Measurements from ENCODE around the gene PCDH9.

The PCDH9 gene

GRCh38 chr13:66400292-66400691 lies 829.8 kb downstream of the PCDH9 start:
- H3K4me1 ChIP-seq (ENCODE audit: low read depth, poor library complexity, severe bottlenecking): no peaks in the 10 kb centered on the region
- H3K9ac ChIP-seq: no peak overlapping the region
- no peak overlapping the region for H3K4me3 ChIP-seq (IDR thresholded peaks at IDR 0.05; ENCODE audit: insufficient read depth, low read depth, low read length)
- H3K36me3 ChIP-seq (ENCODE audit: insufficient read depth): no peaks in the 10 kb centered on the region
- H3K27me3 ChIP-seq (ENCODE audit: insufficient read depth, low read depth): no peaks in the 10 kb centered on the region
- TF ChIP-seq CTCF (conservative IDR thresholded peaks at IDR 0.05; ENCODE audit: low read depth, low read length): no peak
- H4K20me1 ChIP-seq (ENCODE audit: insufficient read depth): no peaks in the 10 kb centered on the region
- H3K4me2 ChIP-seq: no peak overlapping the region
- H3K79me2 ChIP-seq (ENCODE audit: insufficient read depth, low read depth): no peaks in the 10 kb centered on the region
- no peak overlapping the region for H2AFZ ChIP-seq (ENCODE audit: low read depth)
- H3K27ac ChIP-seq: no peak overlapping the region

- H3K9ac ChIP-seq: no peak overlapping the region
- H4K20me1 ChIP-seq (ENCODE audit: insufficient read depth): no peaks in the 10 kb centered on the region
- H2AFZ ChIP-seq (ENCODE audit: low read depth): no peak overlapping the region
- no peaks in the 10 kb centered on the region for H3K36me3 ChIP-seq (ENCODE audit: insufficient read depth)
- TF ChIP-seq CTCF (conservative IDR thresholded peaks at IDR 0.05; ENCODE audit: low read depth, low read length): no peak
- no peak overlapping the region for H3K4me3 ChIP-seq (IDR thresholded peaks at IDR 0.05; ENCODE audit: insufficient read depth, low read depth, low read length)
- no peaks in the 10 kb centered on the region for H3K4me1 ChIP-seq (ENCODE audit: low read depth, poor library complexity, severe bottlenecking)
- no peaks in the 10 kb centered on the region for H3K79me2 ChIP-seq (ENCODE audit: insufficient read depth, low read depth)
- H3K4me2 ChIP-seq: no peak overlapping the region
- H3K27me3 ChIP-seq (ENCODE audit: insufficient read depth, low read depth): no peaks in the 10 kb centered on the region
- no peak overlapping the region for H3K27ac ChIP-seq
These were observed 830.3 kb downstream of the PCDH9 start for GRCh38 chr13:66399873-66400272.

- Histone ChIP-seq H3K36me3 (ENCODE audit: insufficient read depth) (no peaks in the 10 kb centered on the region), H3K9ac (no peak overlapping the region), H4K20me1 (ENCODE audit: insufficient read depth) (no peaks in the 10 kb centered on the region), H3K27me3 (ENCODE audit: insufficient read depth, low read depth) (no peaks in the 10 kb centered on the region), H3K4me3 (IDR thresholded peaks at IDR 0.05; ENCODE audit: insufficient read depth, low read depth, low read length) (no peak overlapping the region), H3K4me2 (no peak overlapping the region), H3K4me1 (ENCODE audit: low read depth, poor library complexity, severe bottlenecking) (no peaks in the 10 kb centered on the region), H2AFZ (ENCODE audit: low read depth) (no peak overlapping the region), H3K79me2 (ENCODE audit: insufficient read depth, low read depth) (no peaks in the 10 kb centered on the region), H3K27ac (no peak overlapping the region)
- no peak for TF ChIP-seq CTCF (conservative IDR thresholded peaks at IDR 0.05; ENCODE audit: low read depth, low read length)
These were observed 833.0 kb downstream of the PCDH9 start for GRCh38 chr13:66397133-66397532.

GRCh38 chr13:66391322-66391721 lies 838.8 kb downstream of the PCDH9 start:
- Histone ChIP-seq H3K9ac (no peak overlapping the region), H2AFZ (ENCODE audit: low read depth) (no peak overlapping the region), H3K27ac (no peak overlapping the region), H3K79me2 (ENCODE audit: insufficient read depth, low read depth) (no peaks in the 10 kb centered on the region), H3K36me3 (ENCODE audit: insufficient read depth) (no peaks in the 10 kb centered on the region), H3K27me3 (ENCODE audit: insufficient read depth, low read depth) (no peaks in the 10 kb centered on the region), H3K4me3 (IDR thresholded peaks at IDR 0.05; ENCODE audit: insufficient read depth, low read depth, low read length) (no peak overlapping the region), H3K4me1 (ENCODE audit: low read depth, poor library complexity, severe bottlenecking) (no peaks in the 10 kb centered on the region), H3K4me2 (no peak overlapping the region), H4K20me1 (ENCODE audit: insufficient read depth) (no peaks in the 10 kb centered on the region)
- TF ChIP-seq CTCF (conservative IDR thresholded peaks at IDR 0.05; ENCODE audit: low read depth, low read length): no peak

GRCh38 chr13:66378894-66379293 lies 851.2 kb downstream of the PCDH9 start:
- no peaks in the 10 kb centered on the region for H4K20me1 ChIP-seq (ENCODE audit: insufficient read depth)
- no peaks in the 10 kb centered on the region for H3K27me3 ChIP-seq (ENCODE audit: insufficient read depth, low read depth)
- TF ChIP-seq CTCF (conservative IDR thresholded peaks at IDR 0.05; ENCODE audit: low read depth, low read length): no peak
- no peak overlapping the region for H2AFZ ChIP-seq (ENCODE audit: low read depth)
- no peak overlapping the region for H3K9ac ChIP-seq
- no peak overlapping the region for H3K4me3 ChIP-seq (IDR thresholded peaks at IDR 0.05; ENCODE audit: insufficient read depth, low read depth, low read length)
- H3K79me2 ChIP-seq (ENCODE audit: insufficient read depth, low read depth): no peaks in the 10 kb centered on the region
- H3K27ac ChIP-seq: no peak overlapping the region
- no peak overlapping the region for H3K4me2 ChIP-seq
- H3K36me3 ChIP-seq (ENCODE audit: insufficient read depth): no peaks in the 10 kb centered on the region
- no peaks in the 10 kb centered on the region for H3K4me1 ChIP-seq (ENCODE audit: low read depth, poor library complexity, severe bottlenecking)

Data from KMS-11 (cell line).